Thyroid gland (tissue), 4 donors: ENCODE results near the gene MUTYH.

ENCODE experiments used
- CTCF ChIP-seq, 6 experiments: fragments of 200-600 bp in 3 of 6; fragments of 450-650 bp in 3 of 6; sonication (generic) in 3 of 6; IDR thresholded peaks; one replicate each; pipeline ENCODE4 v1.5.1; 2016 to 2019; ENCODE audit warnings: antibody characterized with exemption in 6 of 6, mild to moderate bottlenecking in 2 of 6, inconsistent platforms in 1 of 6, moderate library complexity in 1 of 6
- POLR2A ChIP-seq, 2 donors: fragments of 450-650 bp; IDR thresholded peaks; one replicate each; pipeline ENCODE4 v1.6.1; 2017; ENCODE audit warnings: antibody characterized with exemption in 2 of 2, mild to moderate bottlenecking in 2 of 2, moderate library complexity in 1 of 2

- no peak for TF ChIP-seq CTCF (IDR thresholded peaks at IDR 0.05)
- TF ChIP-seq POLR2A (IDR thresholded peaks at IDR 0.05), result no peak
Observed at GRCh38 chr1:45345014-45345413, 4.8 kb upstream of the MUTYH start.
